Measurements from ENCODE around the gene MUC4. TPM values are rescaled to one million over a fixed set of nuclear protein-coding genes. Genes with fewer than 3 reads are reported as not detected.

Gene MUC4
- total and polyA plus RNA-seq, 9 of the 15 experiments (the other 6 are each of a cell fraction or from before 2014, with no cell fraction given): under 0.01 to 0.21 (median 0.10) TPM; not detected in 4

GRCh38 chr3:195715134-195715533 lies 96.6 kb downstream of the MUC4 start (continued):
- TF ChIP-seq USF2 (CRISPR knock-in tag; IDR thresholded peaks at IDR 0.05) (no peak), CBFA2T3 (IDR thresholded peaks at IDR 0.05) (0 out of 2 replicates have a peak, but pooled peaks have one; percentile 21), LEF1 (IDR thresholded peaks at IDR 0.05) (peak; percentile 57; the same call in 1 of the 2 replicates), ZNF699 (CRISPR knock-in tag; IDR thresholded peaks at IDR 0.05; ENCODE audit: insufficient replicate concordance) (peak; percentile 17), C11orf30 (IDR thresholded peaks at IDR 0.05; ENCODE audit: low read depth) (no peak), SOX6 (IDR thresholded peaks at IDR 0.05) (peak; percentile 81), RFX7 (CRISPR knock-in tag; IDR thresholded peaks at IDR 0.05) (no peak), ZNF644 (tag; IDR thresholded peaks at IDR 0.05; ENCODE audit: low read depth) (peak; percentile 61; the same call in 1 of the 2 replicates), RBM15 (IDR thresholded peaks at IDR 0.05; ENCODE audit: insufficient read depth, low read length) (no peak), ESRRB (CRISPR knock-in tag; IDR thresholded peaks at IDR 0.05; ENCODE audit: borderline replicate concordance) (no peak), HOMEZ (CRISPR knock-in tag; IDR thresholded peaks at IDR 0.05) (no peak), ADNP (tag; IDR thresholded peaks at IDR 0.05) (peak; percentile 44; the same call in 1 of the 2 replicates), HNRNPH1 (optimal IDR thresholded peaks at IDR 0.05; ENCODE audit: low read depth, low read length) (no peak), ZBTB12 (CRISPR knock-in tag; IDR thresholded peaks at IDR 0.05) (no peak), ZNF384 (IDR thresholded peaks at IDR 0.05; ENCODE audit: low read depth, low read length) (no peak), TRIM24 (IDR thresholded peaks at IDR 0.05) (0 out of 4 replicates have a peak, but pooled peaks of 1 of the 2 experiments have one; percentile 29), ZNF778 (CRISPR knock-in tag; IDR thresholded peaks at IDR 0.05) (no peak), CREB5 (CRISPR knock-in tag; IDR thresholded peaks at IDR 0.05) (peak; percentile 66; the same call in 1 of the 2 replicates), MLLT1 (IDR thresholded peaks at IDR 0.05) (0 out of 4 replicates have a peak, but pooled peaks of 1 of the 2 experiments have one; percentile 8), MTA1 (IDR thresholded peaks at IDR 0.05; ENCODE audit: borderline replicate concordance) (peak; percentile 70), KDM1A (IDR thresholded peaks at IDR 0.05) (peak; percentile 74 to 84), RNF2 (IDR thresholded peaks at IDR 0.05) (no peak), ZNF655 (CRISPR knock-in tag; IDR thresholded peaks at IDR 0.05) (peak; percentile 79; the same call in 1 of the 2 replicates)

All from K562 (cell line).